Fibroblast of gingiva (primary cell): Measurements from ENCODE around the gene SPTBN1.

ENCODE experiments used
- DNase-seq: peaks from one replicate; pipeline ENCODE4 v3.0.0-alpha.2; 2011; ENCODE audit warnings: low read depth

The SPTBN1 gene

DNA sequence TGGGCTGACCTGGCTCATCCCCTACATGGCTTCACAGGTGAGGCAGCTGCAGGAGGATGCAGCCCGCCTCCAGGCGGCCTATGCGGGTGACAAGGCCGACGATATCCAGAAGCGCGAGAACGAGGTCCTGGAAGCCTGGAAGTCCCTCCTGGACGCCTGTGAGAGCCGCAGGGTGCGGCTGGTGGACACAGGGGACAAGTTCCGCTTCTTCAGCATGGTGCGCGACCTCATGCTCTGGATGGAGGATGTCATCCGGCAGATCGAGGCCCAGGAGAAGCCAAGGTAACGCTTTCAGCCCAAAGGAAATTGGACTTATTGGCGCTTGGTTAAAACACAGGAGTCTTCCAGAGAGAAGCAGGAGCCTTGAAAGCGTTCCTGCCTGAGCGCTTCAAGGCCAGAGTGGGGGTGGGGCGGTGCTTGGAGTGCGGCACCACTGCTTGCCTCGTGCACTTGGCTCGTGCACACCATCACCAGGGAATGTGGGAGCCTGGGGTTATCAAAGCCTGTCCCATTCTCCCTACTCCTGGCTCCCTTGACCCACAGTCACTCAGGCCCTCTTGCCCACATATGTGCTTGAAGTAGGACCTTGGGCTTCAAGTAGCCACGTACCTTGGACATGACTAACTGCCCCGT lies 197.6 kb downstream of the SPTBN1 start:
- DNase-seq: no peak

DNA sequence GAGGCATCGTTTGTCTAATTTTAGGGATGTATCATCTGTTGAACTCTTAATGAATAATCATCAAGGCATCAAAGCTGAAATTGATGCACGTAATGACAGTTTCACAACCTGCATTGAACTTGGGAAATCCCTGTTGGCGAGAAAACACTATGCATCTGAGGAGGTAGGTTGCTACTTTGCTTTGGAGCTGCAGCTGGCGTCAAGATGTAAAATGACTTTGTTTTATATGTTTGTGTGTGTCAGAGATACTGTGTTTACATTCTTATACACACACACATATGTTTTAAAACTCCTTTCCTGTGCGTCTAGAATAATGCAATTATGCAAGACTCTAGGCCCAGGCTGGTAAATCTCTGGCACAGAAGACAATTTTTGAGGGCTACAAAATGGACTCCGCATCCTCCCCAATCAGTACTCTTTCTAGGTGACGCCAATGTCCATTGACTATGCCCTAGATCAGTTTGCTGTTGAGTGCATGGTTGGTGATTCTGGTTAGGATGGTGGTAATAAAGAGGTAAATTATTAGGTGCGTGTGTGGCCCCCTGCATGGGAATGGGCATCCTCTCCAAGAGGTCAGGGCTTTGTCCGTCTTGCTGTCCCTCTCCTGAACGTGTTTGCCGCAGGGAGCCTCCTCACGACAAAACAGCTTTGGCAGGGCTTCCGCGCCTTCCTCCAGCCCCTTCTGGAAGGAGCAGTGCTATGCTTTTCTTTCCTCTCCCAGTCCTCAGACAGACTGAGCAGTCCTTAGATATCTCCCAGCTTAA lies 199.1 kb downstream of the SPTBN1 start:
- DNase-seq: no peak

DNA sequence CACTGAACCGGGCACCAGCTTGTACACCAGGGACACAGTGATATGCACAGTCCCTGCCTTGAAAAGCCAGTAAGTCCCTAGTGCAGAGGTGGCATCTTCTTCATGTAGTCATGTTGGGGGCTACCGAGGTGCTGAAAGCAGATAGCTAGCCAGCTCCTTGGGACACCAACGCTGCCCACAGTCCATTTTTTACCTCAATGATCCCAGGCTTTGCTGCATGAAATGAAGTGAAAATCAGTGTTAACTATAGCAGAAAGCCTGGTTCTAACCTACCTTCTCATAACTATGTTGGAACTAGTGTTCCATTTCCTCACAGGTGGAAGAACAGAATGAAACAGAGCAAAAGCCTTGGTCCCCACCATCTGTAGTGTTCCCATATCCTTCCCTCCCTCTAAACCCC lies 200.7 kb downstream of the SPTBN1 start:
- DNase-seq: no peak

DNA sequence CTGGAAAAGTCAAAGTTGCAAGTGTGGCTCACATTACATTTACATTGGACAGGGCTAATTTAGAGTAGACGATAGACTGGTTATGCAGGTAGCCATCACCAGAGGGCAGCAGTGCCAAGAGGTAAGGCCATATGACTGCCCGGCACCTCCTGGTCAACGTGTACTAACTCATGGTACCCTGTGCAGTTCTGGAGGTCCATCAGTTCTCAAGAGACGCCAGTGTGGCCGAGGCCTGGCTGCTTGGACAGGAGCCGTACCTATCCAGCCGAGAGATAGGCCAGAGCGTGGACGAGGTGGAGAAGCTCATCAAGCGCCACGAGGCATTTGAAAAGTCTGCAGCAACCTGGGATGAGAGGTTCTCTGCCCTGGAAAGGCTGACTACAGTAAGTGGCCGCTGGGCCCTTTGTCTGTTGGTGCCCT lies 201.5 kb downstream of the SPTBN1 start:
- no peak for DNase-seq

DNA sequence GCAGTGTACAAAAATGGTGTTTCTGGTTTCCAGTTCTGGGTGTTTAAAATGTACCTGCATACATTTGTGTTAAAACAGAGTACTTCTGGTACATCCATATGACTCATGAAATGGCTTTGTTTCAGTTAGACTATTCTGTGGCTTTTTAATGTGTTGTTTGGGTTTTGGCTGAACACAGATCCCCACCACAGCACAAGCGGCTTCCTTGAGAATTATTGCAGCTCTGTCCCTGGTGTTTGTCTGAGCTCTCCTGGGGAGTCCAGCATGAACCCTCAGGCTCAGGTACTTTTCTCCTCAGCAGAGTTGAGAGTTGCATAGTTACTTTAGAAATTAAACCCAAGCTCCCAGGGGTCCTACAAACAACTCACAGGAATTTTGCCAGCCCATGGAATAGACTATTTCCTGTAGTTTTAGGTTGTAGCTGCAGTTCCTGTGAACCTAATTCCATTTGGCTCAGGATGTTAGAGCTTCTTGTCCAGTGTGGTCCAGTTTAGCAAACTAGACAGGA lies 202.5 kb downstream of the SPTBN1 start:
- peak; percentile 24 for DNase-seq

DNA sequence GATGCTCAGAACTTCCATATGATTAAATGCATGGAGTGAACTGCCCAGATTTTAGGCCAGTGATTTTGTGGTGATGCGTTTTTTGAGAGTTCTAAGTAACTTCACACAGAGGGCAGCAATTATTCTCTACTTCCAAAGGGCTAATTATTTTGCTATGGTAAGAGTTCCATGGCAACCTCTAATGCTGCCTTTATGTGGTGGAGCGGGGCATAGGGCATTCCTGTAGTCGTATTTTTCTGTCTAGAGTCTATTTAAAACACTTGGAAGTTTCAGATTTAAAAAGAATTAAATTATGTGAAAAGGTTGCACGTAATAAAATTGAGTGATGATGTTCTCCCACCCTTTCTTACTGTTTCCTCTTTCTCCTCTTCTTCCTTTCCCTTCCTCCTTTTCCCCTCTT lies 203.4 kb downstream of the SPTBN1 start:
- DNase-seq: no peak

DNA sequence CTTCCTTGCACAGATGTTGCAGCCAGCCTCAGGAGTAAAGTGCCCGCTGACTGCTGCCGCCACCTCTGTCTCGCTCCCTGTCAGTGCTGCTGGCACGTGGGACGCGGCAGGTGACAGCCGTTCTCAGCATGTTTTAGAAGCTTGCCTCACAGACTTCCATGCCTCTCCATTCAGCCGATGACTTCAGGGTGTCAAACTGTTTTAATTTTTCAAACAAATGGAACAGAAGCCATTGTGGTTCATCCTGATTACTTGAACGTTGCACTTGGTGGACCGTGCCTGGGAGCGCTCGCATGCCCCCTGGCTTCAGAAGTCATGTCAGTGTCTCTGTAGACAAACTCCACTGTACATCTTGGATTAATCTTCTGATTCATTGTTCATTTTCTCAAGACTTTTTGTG lies 204.6 kb downstream of the SPTBN1 start:
- no peak for DNase-seq

DNA sequence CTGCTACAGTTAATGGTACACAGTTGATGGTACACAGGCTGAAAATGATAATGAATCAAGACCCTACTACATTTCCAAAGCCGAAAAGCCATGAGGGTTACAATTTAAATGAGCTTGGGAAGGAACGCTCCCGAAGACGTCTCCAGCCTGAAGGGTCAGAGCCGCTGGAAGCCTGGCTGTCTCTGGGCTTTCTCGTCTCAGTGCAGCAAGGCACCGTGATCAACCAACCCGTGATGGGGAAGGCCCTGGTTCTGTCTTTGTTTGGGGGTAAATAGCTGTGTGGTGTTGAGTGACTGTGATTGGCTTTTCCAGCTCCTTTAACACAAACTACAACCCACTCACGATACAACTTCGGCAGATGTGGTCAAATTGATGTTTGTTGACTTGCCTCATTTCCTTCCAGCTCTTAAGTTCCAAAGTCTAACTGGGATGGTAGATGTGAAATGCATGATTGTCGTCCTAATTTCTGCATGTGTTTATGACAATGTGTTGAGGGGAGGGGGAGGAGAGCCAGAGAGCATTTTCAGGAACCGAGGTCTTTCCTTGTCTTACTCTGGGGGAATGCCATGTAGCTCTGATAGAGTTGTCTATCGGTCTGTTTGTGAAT lies 207.4 kb downstream of the SPTBN1 start:
- no peak for DNase-seq

DNA sequence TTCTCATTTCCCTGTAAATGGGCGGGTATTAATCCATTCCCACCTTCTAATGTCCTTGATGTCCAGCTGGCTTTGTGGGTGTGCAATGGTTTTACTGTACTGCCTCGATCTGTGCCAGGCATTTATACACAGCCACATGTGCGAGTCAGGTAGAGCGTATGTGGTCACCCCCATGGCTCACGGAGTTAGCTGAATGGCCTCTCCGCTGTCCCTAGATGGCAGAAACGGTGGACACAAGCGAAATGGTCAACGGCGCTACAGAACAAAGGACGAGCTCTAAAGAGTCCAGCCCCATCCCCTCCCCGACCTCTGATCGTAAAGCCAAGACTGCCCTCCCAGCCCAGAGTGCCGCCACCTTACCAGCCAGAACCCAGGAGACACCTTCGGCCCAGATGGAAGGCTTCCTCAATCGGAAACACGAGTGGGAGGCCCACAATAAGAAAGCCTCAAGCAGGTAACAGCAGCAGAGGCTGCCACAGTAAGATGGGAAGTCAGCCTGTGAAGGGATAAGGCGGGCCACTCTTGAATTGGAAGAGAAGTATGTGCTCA lies 208.2 kb downstream of the SPTBN1 start:
- DNase-seq: no peak

DNA sequence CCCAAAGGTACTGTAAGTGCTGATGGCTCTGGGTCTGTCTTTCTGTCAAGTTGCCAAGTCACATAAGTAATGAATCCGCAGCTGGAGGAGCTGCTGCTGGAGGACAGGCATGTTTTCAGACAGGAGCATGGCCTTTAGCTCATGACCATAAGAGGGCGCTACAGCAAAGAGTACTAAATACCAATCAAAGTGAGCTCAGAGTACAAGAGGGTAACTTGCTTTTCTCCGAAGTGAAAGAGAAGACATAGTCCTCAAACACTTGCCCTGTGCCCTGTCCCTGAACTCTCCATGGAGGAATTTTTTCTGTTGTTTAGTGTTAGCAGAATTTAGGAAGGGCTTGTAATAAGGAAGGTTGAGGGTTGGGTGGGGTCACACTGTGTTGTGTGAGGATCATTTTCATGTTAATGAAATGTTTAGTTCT lies 209.3 kb downstream of the SPTBN1 start:
- DNase-seq: peak; percentile 56

DNA sequence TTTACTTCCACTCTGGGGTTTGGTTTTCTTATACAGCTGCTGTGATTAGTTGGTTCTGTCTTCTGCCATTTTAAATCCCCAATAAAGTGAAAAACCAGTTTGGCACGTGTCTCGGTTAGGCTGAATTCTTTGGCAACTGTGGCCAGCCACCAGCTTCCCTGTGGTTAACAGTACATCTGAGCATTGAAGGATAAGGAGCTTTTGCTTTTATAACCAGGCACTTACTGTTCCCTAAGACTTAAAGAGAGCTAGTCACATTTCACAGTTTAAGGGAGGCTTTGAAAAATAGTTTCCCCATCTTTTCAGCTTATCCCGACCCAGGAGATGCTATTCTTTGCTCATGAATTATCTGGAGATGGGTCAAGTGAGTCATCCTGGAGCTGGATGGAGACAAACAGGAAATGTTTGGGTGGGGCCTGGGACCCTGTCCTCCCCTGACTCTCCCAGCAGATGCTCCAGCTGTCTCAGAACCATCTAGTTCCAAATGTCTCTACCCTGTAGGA lies 210.1 kb downstream of the SPTBN1 start:
- peak; percentile 71 for DNase-seq

DNA sequence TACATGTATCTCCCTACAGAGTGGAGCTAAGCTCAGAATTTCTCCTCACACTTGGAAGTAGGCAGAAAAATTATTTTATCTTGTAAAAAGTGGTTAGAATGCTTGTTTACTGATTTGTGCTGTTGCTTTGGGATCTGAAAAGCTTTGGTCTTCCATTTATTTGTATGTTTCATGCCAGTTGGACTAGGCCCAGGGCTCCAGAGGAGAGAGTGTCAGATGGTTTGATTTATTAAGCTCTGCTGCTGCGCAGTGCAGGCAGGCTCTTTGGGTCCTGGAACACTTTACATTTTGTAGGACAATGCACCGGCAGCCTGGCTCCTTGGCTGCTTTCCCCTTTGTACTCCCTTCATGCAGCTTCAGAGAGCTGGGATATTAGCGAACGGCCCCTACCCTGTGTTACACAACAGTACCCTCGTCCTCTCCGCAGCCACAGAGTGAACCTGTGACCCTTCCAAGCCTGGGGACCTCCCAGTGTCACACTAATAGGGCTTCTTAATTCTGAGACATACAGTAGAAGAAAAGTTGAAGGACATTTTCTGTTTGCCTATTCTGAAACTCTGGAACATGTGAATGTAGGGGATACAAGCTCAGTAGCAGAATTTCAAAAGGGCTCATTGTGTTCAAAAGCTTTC lies 210.6 kb downstream of the SPTBN1 start:
- DNase-seq: peak; percentile 63

DNA sequence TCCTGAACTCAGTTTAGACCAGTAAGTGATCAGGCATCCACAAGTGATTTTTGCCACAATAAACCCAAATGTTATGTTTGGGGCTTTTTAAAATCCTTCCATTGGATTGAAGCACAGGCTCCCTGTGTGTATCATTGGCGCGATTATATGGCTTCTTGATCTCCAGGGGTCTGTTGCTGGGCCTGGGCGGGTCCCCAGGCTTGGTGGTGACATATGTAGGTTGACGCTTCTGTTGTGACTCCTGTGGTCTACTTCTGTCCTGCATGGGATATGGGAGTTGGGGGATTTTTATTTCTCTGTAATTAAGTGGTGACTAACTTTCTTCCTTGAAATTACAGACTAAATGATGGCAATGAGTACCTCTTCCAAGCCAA lies 211.1 kb downstream of the SPTBN1 start:
- no peak for DNase-seq

DNA sequence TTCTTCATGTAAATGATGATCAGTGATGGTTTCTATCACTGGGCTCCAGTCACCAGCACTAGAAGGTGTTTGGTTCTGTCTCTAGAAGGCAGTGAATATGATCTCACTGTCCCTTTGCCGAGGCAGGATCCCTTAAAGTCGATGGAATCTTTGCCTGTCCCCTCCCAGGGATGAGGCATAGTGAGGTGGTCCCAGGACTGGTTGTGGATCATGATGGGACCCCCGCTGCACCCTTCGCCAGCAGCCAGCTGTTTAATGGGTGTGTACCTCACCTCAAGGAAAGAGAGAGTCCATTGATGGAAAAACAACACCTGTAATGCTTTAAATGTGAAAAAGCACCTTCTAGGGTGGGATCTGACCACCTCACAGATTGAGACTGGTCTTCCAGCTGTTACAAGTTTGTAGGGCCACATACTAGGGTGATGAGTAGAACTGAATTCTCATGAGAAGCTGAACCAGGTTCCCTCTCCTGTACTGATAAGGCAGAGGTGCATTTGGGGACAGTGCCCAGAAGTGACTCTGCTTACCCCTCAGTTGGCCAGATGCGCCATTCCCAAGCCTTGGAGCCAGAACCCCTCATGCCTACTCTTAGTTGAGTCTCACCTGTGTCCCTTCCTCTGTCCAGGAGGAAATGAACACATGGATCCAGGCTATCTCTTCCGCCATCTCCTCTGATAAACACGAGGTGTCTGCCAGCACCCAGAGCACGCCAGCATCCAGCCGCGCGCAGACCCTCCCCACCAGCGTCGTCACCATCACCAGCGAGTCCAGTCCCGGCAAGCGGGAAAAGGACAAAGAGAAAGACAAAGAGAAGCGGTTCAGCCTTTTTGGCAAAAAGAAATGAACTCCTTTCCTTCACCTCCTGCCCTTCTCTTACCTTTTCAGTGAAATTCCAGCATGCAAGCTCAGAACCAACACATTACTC lies 211.9 kb downstream of the SPTBN1 start:
- no peak for DNase-seq

DNA sequence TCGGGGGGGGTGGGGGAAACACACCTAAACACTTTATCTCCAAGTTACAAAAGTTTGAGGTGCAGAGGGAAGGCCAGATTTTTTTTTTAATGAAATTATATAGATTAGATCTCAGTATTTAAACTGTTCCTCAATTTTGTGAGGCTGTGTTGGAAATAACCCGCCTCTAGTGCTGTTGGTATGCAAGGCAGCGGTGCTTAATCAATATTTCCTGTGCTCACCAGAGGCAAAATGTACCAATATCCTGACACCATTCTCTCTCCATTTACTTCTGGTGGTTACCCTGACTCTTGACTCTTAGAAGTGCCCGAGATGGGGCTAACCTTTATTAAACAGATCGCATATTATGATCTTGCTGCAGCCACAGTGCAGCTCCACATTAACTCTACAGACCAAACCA lies 212.6 kb downstream of the SPTBN1 start:
- no peak for DNase-seq

DNA sequence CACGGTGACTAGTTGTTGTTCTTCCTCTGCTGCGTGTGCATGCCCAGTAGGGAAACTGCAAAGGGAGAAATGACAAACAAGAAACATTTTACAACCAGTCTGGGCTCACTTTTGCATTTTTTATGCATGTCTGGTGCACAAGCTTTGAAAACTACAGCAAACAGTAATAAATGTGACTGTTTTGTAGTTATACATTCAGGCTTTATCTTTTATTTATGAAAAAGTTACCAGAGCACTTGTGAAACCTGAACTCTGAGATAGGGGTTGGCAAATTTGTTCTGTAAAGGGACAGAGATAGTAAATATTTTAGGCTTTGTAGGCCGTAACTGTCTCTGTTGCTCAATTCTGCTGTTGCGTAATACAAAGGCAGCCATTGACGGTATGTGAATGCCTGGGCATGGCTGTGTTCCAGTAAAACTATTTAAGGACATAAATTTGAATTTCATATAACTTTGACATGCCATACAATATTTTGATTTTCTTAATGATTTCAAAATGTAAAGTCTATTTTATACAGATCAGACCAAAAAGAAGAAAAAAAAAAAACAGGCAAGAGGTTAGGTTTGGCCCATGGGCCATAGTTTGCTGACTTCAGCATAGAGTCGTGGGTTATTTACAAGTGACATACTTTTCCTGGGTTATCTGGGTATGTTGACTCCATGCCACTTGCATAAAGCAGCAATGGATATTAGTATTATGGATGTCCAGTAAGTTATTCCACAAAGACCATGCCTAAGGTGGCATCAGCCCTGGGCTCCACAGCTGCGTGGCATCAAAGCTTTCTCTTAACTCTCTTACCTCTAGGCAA lies 213.8 kb downstream of the SPTBN1 start:
- peak; percentile 89 for DNase-seq

DNA sequence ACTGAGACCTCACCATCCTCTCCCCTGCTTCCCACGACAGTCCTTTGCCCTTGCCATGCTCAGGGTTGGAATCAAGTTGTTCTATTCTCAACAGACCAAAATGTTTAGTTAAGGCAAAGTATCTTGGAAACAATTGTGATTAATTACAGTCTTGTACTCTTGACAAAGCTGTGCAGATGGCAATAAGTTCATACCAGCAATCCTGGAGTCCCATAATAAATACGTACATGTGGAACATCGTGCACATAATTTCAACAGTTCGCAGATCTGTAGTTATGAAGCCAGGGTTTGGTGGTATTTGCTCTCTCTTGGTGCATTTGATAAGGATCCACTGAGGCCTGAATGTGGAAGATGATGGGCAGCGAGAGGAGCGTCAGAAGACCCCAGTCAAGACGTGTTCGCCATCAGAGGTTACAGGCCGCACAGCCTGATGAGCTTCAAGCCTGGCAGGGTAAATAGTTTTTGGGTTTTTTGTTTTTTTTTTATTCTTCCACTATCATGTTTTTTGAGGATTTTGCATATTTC lies 214.4 kb downstream of the SPTBN1 start:
- no peak for DNase-seq

DNA sequence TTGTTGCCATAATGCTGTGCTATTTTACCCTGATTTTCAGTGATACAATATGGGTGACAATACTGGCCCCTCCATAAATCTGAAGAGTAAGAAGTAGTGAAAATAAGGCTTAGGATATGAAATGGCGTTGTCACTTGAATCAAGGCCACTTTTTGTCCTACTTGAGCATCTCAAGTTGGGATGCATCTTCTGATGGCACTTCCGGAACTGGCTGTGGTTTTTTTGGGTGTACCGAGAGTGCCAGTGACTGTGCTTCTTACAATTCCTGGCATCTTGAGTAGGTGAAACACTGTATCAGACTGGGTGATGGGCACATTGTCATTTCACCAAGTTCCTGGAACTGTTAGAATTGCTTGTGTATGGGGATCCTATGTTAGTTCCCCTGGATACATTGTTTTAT lies 214.9 kb downstream of the SPTBN1 start:
- DNase-seq: no peak

DNA sequence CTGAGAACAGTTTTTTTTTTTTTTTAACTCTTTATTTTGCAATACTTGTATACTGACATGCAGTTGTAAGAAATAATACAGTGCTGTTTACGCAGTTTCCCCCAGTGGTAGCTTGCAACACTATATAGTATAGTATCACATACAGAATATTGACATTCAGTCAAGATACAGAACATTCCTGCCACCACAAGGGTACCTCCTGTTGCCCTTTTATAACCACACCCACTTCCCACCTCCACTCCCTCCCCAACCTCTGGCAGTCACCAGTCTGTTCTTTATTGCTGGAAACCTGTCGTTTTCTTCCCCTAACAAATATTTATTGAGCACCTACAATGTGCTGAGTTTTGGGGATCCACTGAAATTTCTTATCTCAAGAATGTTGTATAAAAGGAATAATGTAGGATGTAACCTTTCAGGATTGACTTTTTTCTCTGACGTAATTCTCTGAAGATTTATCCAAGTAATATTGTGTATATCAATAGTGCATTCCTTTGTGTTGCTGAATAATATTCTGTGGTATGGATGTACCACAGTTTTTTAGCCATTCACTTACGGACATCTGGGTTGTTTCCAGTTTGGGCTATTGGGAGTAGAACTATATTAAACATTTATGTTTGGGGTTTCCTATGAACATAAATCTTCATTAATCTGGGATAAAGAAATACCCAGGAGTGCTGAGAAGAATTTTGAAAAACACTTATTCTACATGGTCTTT lies 215.9 kb downstream of the SPTBN1 start:
- DNase-seq: no peak
